Activated T-cell treated with anti-CD3 and anti-CD28 coated beads, Interleukin-2, amount 50 U/mL, for 24 hours (primary cell): ENCODE measurements around the gene SF3B4.
"Not testable (repeated sequence)": the region's sequence is repeated elsewhere in the genome, so short reads cannot be mapped to it uniquely, and the experiment has no call there.

Experiments used
- DNase-seq: peaks from one replicate; pipeline ENCODE4 v3.0.0-alpha.2; 2020
- H3K27ac Mint-ChIP-seq: 2 replicates; pipeline ENCODE4 v1.8.0; 2020; ENCODE audit warnings: mild to moderate bottlenecking, mixed read lengths
- H3K27me3 Mint-ChIP-seq: 2 replicates; pipeline ENCODE4 v1.8.0; 2020; ENCODE audit warnings: mixed read lengths
- H3K36me3 Mint-ChIP-seq: 2 replicates; pipeline ENCODE4 v1.8.0; 2020; ENCODE audit warnings: low read depth, mixed read lengths
- H3K4me1 Mint-ChIP-seq: 2 replicates; pipeline ENCODE4 v1.8.0; 2020; ENCODE audit warnings: low read depth, mixed read lengths
- H3K4me3 Mint-ChIP-seq: 2 replicates; pipeline ENCODE4 v1.8.0; 2020; ENCODE audit warnings: mild to moderate bottlenecking, moderate library complexity, mixed read lengths
- H3K9me3 Mint-ChIP-seq: 2 replicates; pipeline ENCODE4 v1.8.0; 2020; ENCODE audit warnings: mixed read lengths

The SF3B4 gene

DNA sequence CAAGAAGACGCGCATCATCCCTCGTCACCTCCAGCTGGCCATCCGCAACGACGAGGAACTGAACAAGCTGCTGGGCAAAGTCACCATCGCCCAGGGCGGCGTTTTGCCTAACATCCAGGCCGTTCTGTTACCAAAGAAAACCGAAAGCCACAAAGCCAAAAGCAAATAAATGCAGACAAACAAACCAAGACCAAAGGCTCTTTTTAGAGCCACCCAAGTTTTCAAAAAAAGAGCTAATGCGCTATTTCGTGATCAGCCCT, 40.5 kb downstream of the SF3B4 start:
- not testable (repeated sequence) for H3K36me3 Mint-ChIP-seq, H3K27ac Mint-ChIP-seq, H3K9me3 Mint-ChIP-seq, H3K27me3 Mint-ChIP-seq, DNase-seq, H3K4me3 Mint-ChIP-seq
- H3K4me1 Mint-ChIP-seq: peaks cover 11% of the 10 kb centered on the region

GRCh38 chr1:149886396-149887195, 41.0 kb downstream of the SF3B4 start:
- Mint-ChIP-seq H3K4me1 (peaks cover 16% of the 10 kb centered on the region), H3K27ac (no peak overlapping the region), H3K36me3 (no peaks in the 10 kb centered on the region), H3K4me3 (no peak overlapping the region), H3K9me3 (no peaks in the 10 kb centered on the region), H3K27me3 (no peaks in the 10 kb centered on the region)
- DNase-seq: peak; percentile 88

- H3K4me1 Mint-ChIP-seq: peaks cover 19% of the 10 kb centered on the region
- DNase-seq, H3K27me3 Mint-ChIP-seq, H3K9me3 Mint-ChIP-seq, H3K27ac Mint-ChIP-seq, H3K36me3 Mint-ChIP-seq, H3K4me3 Mint-ChIP-seq: not testable (repeated sequence)
Measured at GRCh38 chr1:149886121-149886395, 41.5 kb downstream of the SF3B4 start.

DNA sequence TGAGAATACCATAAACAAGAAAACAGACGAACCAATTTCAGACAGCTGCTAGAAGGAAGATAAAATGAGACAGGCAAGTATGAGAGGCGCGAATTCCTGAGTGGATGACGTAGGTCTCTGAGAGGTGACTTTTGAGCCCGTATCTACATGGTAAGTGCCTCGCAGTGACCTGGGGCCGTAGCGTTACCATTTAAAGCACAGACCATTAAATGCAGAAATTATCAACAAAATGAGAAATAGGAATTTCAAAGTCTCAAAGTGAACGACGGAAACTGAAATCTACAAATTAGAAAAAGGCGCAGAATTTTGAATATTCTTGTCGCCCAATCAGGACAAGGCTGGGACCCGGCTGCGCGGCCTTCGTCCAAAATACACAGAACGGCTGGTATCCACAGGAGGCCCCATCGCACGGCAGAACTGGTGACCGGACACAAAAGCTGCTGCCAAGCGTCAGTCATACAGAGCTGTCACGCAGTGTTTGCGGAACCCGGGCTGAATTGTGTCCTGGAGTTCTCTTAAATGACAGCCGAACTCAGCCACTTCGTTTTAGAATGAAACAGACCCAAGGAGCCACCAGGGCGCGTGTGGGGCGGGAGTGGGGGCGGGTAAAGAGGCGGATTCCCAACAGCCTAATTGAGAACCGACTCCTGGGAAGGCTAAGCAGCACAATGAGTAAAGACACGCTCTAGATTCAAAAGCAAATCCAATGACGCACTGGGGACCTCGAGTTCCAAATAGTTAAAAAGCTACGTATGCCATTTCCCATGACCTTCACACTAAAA, 42.1 kb downstream of the SF3B4 start:
- DNase-seq: peak; percentile 78
- H3K27ac Mint-ChIP-seq: no peak overlapping the region
- H3K36me3 Mint-ChIP-seq: no peaks in the 10 kb centered on the region
- no peak overlapping the region for H3K4me3 Mint-ChIP-seq
- no peaks in the 10 kb centered on the region for H3K9me3 Mint-ChIP-seq
- H3K27me3 Mint-ChIP-seq: no peaks in the 10 kb centered on the region
- H3K4me1 Mint-ChIP-seq: peaks cover 19% of the 10 kb centered on the region

GRCh38 chr1:149884433-149885338, 42.9 kb downstream of the SF3B4 start:
- Mint-ChIP-seq H3K27ac (no peak overlapping the region), H3K4me1 (peaks cover 23% of the 10 kb centered on the region), H3K9me3 (no peaks in the 10 kb centered on the region), H3K36me3 (no peaks in the 10 kb centered on the region), H3K27me3 (no peaks in the 10 kb centered on the region), H3K4me3 (no peak overlapping the region)
- no peak for DNase-seq

- no peak overlapping the region for H3K27ac Mint-ChIP-seq
- H3K27me3 Mint-ChIP-seq: no peaks in the 10 kb centered on the region
- H3K9me3 Mint-ChIP-seq: no peaks in the 10 kb centered on the region
- H3K36me3 Mint-ChIP-seq: no peaks in the 10 kb centered on the region
- no peak overlapping the region for H3K4me3 Mint-ChIP-seq
- peaks cover 29% of the 10 kb centered on the region for H3K4me1 Mint-ChIP-seq
- no peak for DNase-seq
Measured at GRCh38 chr1:149883598-149884247, 43.9 kb downstream of the SF3B4 start.

DNA sequence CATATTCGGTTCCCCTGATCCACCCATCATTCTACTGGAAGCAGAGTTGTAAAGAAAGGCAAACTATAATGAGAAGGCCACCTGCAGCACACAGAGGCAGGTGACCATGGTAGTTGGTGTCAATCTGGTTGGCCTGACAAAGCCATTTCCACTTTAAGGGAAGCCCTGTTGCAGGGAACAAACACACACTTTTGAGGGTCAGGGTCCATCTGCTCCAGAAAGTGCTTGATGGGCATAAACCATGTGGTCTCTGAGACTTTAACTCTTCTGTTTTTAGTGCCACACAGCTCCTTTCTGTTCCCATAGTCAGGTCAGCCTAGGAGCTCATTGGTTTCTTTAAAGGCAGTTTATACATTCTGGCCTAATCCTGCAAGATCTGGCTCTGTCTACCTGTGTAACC, 45.7 kb downstream of the SF3B4 start:
- peak overlapping the region; percentile 56 for H3K27ac Mint-ChIP-seq
- no peaks in the 10 kb centered on the region for H3K36me3 Mint-ChIP-seq
- H3K27me3 Mint-ChIP-seq: no peaks in the 10 kb centered on the region
- no peaks in the 10 kb centered on the region for H3K9me3 Mint-ChIP-seq
- peaks cover 33% of the 10 kb centered on the region for H3K4me1 Mint-ChIP-seq
- no peak overlapping the region for H3K4me3 Mint-ChIP-seq
- DNase-seq: no peak

DNA sequence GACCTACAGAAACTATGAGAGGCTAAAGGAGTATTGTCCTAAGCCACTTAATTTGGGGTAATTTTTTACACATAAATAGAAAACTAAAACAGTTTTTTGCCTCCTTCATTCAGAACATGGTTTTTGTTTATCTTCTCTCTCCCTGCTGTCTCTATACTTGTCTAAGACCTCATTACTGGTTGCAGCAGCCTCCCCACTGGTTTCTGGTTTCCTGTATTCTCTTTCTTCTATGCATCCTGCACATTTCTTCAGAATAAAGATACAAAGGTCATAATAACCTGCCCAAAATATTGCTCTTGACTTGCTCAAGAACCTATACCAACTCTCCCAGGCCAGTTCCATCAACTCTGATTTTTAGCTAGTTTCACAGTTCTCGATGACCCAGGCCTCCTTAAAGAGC, 48.0 kb downstream of the SF3B4 start:
- DNase-seq: no peak
- peak overlapping the region; percentile 85 for H3K27ac Mint-ChIP-seq
- H3K9me3 Mint-ChIP-seq: no peaks in the 10 kb centered on the region

GRCh38 chr1:149877211-149877946, 50.2 kb downstream of the SF3B4 start:
- peak overlapping the region; percentile 2 for H3K27ac Mint-ChIP-seq
- no peaks in the 10 kb centered on the region for H3K9me3 Mint-ChIP-seq
- no peaks in the 10 kb centered on the region for H3K36me3 Mint-ChIP-seq
- H3K27me3 Mint-ChIP-seq: no peaks in the 10 kb centered on the region
- no peak for DNase-seq
- no peak overlapping the region for H3K4me3 Mint-ChIP-seq
- H3K4me1 Mint-ChIP-seq: peaks cover 32% of the 10 kb centered on the region

More for the DNA sequence above, 48.0 kb downstream of the SF3B4 start:
- peaks cover 33% of the 10 kb centered on the region for H3K4me1 Mint-ChIP-seq
- H3K36me3 Mint-ChIP-seq: no peaks in the 10 kb centered on the region
- H3K27me3 Mint-ChIP-seq: no peaks in the 10 kb centered on the region
- H3K4me3 Mint-ChIP-seq: peak overlapping the region; percentile 25
